Ectodermal cell (in vitro differentiated cells): ENCODE data around the gene PLEKHA7.
"Not testable (repeated sequence)": the region's sequence is repeated elsewhere in the genome, so short reads cannot be mapped to it uniquely, and the experiment has no call there.

Experiments used
- H3K27ac ChIP-seq: 2 replicates; pipeline ENCODE4 v1.7.0; 2013; ENCODE audit warnings: mild to moderate bottlenecking, low read depth, low read length; ENCODE audit not compliant: insufficient read depth, poor library complexity, severe bottlenecking
- H3K27me3 ChIP-seq: 2 replicates; pipeline ENCODE4 v1.7.0; 2013; ENCODE audit warnings: mild to moderate bottlenecking, low read length; ENCODE audit not compliant: insufficient read depth, control insufficient read depth, poor library complexity, severe bottlenecking
- H3K36me3 ChIP-seq: one replicate; pipeline ENCODE4 v1.7.0; 2013; ENCODE audit warnings: low read length; ENCODE audit not compliant: control insufficient read depth, insufficient read depth
- H3K4me1 ChIP-seq: one replicate; pipeline ENCODE4 v1.7.0; 2013; ENCODE audit warnings: low read length; ENCODE audit not compliant: control insufficient read depth, insufficient read depth
- H3K4me3 ChIP-seq: 2 replicates; pipeline ENCODE4 v1.7.0; 2013; ENCODE audit warnings: low read depth, low read length, control low read depth; ENCODE audit not compliant: insufficient read depth
- H3K9me3 ChIP-seq: 2 replicates; pipeline ENCODE4 v1.7.0; 2013; ENCODE audit warnings: mild to moderate bottlenecking, low read length, moderate library complexity; ENCODE audit not compliant: control insufficient read depth
- WGBS, 2 experiments: methylation state at CpG; one replicate each; pipeline ENCODE4 v1.1.7; 2013; ENCODE audit warnings: missing lambda C conversion rate in 2 of 2; 5-methylcytosine and 5-hydroxymethylcytosine counted together

PLEKHA7 gene

DNA sequence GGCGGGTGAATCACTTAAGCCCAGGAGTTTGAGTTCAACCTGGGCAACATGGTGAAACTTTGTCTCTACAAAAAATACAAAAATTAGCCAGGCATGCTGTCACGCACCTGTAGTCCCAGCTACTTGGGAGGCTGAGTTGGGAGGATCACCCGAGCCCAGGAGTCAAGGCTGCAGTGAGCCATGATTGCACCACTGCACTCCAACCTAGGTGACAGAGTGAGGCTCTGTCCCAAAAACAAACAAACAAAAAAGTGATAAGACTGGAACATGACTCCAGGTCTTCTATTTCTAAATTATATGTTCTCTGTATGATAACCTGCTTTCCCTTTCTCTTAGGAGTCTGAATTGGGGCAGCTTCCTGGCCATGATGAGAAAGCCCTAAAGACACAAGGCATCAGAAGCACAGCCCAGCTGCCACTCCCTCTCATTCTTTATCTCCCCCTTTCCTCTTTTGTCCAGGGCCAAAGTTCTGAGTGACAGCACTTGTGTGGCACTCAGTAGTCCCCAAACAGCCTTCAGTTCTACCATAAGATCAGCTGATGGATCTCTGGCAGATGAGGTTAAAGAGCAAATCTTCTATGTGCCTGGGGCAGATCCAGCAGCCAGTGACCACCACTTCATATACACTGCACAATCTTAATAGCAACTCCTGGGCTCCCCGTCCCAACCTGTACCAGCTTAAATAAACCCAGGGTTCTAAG is 139.8 kb downstream of the PLEKHA7 start:
- 91 to 99% methylated on average over 4 of the region's 4 CpGs for WGBS, 2 experiments
- no peak overlapping the region for H3K27ac ChIP-seq
- no peaks in the 10 kb centered on the region for H3K9me3 ChIP-seq
- no peaks in the 10 kb centered on the region for H3K27me3 ChIP-seq
- no peak overlapping the region for H3K4me3 ChIP-seq
- H3K36me3 ChIP-seq = no peaks in the 10 kb centered on the region
- peaks cover 25% of the 10 kb centered on the region for H3K4me1 ChIP-seq

DNA sequence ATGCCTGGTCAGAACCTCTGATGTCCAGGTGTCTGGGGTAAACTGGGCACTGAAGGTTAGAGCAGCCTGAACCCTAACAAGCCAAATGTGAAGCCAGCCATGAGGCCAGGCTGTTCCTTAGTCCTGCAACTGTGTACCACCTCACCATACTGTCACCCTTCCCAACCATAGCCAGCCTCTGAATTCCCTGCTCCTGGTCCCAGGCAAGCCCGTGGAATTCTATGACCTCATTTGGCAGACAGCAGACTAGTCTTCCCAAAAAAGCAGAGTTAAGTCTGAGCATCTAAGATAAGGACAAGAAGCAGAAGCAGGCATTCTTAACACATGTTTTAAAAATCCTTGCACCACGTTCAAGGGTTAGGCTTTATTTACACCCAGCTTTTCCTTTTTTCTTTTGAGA is 140.9 kb downstream of the PLEKHA7 start:
- H3K4me1 ChIP-seq = peaks cover 25% of the 10 kb centered on the region
- 75 to 83% methylated on average over 2 of the region's 2 CpGs for WGBS, 2 experiments
- H3K36me3 ChIP-seq = no peaks in the 10 kb centered on the region
- no peaks in the 10 kb centered on the region for H3K27me3 ChIP-seq
- H3K4me3 ChIP-seq = no peak overlapping the region
- H3K9me3 ChIP-seq = no peaks in the 10 kb centered on the region
- no peak overlapping the region for H3K27ac ChIP-seq

DNA sequence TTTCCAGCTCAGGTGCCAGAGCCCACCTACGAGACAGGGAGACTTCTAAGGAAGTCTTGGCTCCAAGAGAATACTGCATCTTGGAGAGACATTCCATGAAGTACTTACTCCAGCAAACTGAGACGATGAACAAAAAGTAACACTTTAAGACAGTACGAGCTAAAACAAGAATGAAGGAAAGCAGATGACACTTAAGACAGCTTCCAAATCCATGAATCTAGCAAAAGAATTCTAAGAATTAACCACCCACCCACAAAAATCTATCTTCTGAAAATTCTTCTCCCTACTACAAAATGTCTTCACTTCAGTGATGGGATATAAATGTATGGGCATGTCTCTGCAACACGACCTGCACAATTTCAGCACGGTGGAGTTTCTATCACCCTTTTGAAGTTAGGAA is 142.8 kb downstream of the PLEKHA7 start:
- no peaks in the 10 kb centered on the region for H3K36me3 ChIP-seq
- no peaks in the 10 kb centered on the region for H3K9me3 ChIP-seq
- no peaks in the 10 kb centered on the region for H3K27me3 ChIP-seq
- no peak overlapping the region for H3K4me3 ChIP-seq
- WGBS, 2 experiments = 87 to 88% methylated on average over 5 of the region's 5 CpGs
- H3K27ac ChIP-seq = no peak overlapping the region
- H3K4me1 ChIP-seq = peaks cover 15% of the 10 kb centered on the region

DNA sequence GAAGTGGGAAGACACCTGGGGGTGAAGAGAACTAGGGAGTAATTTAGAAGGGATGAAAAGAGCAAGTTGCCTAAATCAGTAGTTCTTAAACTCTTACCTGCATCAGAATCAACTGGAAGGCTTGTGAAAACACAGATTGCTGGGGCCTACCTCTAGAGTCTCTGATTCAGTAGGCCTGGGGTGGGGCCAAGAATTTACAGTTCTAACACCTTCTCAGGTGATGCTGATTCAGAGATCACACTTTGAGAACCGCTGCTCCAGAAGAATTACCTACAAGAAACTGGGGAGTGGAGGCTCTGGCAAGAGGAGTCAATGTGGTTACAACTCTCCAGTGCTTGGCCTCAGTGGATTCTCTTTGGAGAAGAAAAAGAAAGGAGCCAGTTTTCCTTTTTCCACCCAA is 147.1 kb downstream of the PLEKHA7 start:
- 83 to 85% methylated on average over 1 of the region's 1 CpG for WGBS, 2 experiments
- H3K9me3 ChIP-seq = no peaks in the 10 kb centered on the region

DNA sequence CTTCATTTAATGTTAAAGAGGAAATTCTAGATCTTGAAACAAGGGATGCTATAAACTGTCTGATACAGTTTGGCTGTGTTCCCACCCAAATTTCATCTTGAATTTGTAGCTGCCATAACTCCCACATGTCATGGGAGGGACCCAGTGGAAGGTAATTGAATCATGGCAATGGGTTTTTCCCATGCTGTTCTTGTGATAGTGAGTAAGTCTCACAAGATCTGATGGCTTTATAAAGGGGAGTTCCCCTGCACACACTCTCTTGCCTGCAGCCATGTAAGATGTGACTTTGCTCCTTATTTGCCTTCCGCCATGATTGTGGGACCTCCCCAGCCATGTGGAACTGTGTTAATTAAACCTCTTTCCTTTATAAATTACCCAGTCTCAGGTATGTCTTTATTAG is 149.8 kb downstream of the PLEKHA7 start:
- not testable (repeated sequence) for H3K9me3 ChIP-seq, H3K36me3 ChIP-seq, H3K4me3 ChIP-seq, H3K27me3 ChIP-seq, H3K27ac ChIP-seq
- WGBS, 2 experiments = 90 to 94% methylated on average over 1 of the region's 1 CpG
- peaks cover 21% of the 10 kb centered on the region for H3K4me1 ChIP-seq

More for the DNA sequence above, 147.1 kb downstream of the PLEKHA7 start:
- Histone ChIP-seq H3K4me1 (peaks cover 24% of the 10 kb centered on the region), H3K36me3 (no peaks in the 10 kb centered on the region), H3K27ac (no peak overlapping the region), H3K4me3 (no peak overlapping the region), H3K27me3 (no peaks in the 10 kb centered on the region)

DNA sequence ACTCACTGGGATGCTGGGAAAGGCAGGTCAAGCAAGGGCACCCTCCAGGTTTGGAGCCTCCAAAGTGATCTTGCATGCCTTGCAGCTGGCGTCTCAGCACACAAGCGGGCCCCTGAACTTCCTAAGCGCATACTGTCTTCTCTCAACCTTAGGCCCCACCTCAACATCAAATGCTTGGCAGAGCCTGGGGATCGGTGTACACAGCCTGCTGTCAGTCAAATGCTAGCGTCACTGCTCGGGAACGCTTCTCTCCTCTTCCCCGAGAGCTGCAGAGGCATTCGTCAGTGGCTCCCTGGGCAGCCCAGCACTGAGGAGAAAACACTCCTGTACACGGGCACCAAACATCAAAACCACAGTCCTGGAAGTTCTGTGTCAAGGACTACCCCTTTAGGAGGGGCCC is 150.8 kb downstream of the PLEKHA7 start:
- no peak overlapping the region for H3K27ac ChIP-seq
- peaks cover 21% of the 10 kb centered on the region for H3K4me1 ChIP-seq
- no peaks in the 10 kb centered on the region for H3K9me3 ChIP-seq
- no peaks in the 10 kb centered on the region for H3K27me3 ChIP-seq
- H3K36me3 ChIP-seq = no peaks in the 10 kb centered on the region
- no peak overlapping the region for H3K4me3 ChIP-seq
- WGBS, 2 experiments = 67 to 72% methylated on average over 10 of the region's 10 CpGs

DNA sequence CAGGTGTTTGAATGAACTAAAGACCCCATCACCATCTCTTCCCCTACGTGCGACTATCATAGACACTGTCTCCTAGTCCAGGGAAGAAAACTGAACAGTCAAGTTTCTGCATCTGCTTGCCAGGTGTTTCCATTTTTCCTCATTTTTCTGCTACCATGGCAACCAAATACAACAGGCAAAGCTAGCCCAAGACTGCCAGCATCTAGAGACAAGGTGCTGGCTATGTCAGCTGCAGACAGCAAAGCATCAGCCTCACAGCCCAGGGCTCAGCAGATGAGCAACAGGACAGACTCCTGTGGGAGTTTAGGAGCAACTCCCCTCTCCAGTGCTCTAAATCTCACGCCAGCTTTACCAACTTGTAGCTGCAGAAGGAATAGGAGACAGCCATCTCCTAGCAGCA is 151.5 kb downstream of the PLEKHA7 start:
- Histone ChIP-seq H3K4me3 (no peak overlapping the region), H3K27ac (no peak overlapping the region), H3K36me3 (no peaks in the 10 kb centered on the region), H3K9me3 (no peaks in the 10 kb centered on the region), H3K4me1 (peaks cover 21% of the 10 kb centered on the region), H3K27me3 (no peaks in the 10 kb centered on the region)
- 92 to 95% methylated on average over 3 of the region's 3 CpGs for WGBS, 2 experiments

DNA sequence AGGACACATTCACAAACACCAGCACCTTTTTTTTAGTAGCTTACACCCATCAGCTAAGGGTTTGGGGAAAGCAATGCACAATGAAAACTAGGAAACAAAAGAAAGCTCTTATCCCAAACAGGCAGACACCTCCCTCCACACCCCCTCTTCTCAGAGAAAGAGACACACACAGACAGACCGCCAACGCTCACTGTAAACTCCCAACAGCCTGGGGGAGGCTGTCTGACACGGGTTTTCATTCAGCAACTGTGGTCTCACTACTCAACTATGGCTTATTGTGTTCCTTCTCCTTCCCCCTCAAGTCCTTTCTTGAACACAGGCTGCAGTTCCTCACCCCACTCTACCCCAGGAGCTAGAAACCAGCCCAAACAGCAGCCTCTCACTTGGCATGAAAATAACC is 152.4 kb downstream of the PLEKHA7 start:
- H3K27me3 ChIP-seq = no peaks in the 10 kb centered on the region
- H3K4me1 ChIP-seq = peaks cover 25% of the 10 kb centered on the region
- H3K4me3 ChIP-seq = no peak overlapping the region
- H3K36me3 ChIP-seq = no peaks in the 10 kb centered on the region
- 56 to 65% methylated on average over 3 of the region's 3 CpGs for WGBS, 2 experiments
- no peaks in the 10 kb centered on the region for H3K9me3 ChIP-seq
- no peak overlapping the region for H3K27ac ChIP-seq

DNA sequence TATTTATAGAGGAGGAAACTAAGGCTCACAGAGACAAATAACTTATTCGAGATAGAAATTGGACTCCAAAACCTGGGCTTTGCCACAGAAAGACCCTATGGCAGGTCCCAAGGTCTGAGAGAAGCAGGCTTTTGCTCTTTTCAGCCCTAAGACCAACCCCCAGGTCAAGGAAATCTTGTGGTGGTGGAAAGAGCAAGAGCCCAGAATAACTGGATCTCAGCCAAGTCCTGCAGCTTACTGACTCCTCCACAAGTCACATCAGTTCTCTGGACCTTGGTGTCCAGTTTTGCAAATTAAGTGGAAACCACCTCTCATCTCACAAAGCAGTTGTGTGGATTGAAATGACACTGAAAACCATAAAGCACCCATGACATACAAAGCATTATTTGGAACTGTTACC is 153.6 kb downstream of the PLEKHA7 start:
- Histone ChIP-seq H3K4me3 (no peak overlapping the region), H3K27ac (no peak overlapping the region), H3K27me3 (no peaks in the 10 kb centered on the region), H3K9me3 (no peaks in the 10 kb centered on the region), H3K4me1 (peaks cover 25% of the 10 kb centered on the region), H3K36me3 (no peaks in the 10 kb centered on the region)
- WGBS, 2 experiments = 93 to 98% methylated on average over 1 of the region's 1 CpG

DNA sequence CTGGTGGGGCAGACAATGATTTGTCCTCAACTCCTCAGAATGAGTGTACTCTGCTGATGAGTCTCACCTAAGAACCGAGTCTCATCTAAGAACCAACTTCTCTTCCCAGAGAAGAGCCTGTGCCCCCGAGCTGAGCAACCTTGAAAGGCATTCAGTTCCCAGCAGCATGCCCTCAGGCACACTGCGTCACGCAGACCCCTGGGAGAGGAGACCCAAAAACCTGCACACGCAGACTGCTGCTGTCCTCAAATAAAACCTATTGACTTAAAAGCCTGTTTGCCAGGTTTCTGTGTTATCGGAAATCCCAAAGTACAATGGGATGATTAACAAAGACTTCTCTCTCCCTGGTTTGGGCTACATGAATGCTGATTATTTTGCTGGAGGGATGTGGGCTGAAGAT is 154.6 kb downstream of the PLEKHA7 start:
- no peaks in the 10 kb centered on the region for H3K27me3 ChIP-seq
- 86 to 87% methylated on average over 6 of the region's 6 CpGs for WGBS, 2 experiments
- H3K36me3 ChIP-seq = no peaks in the 10 kb centered on the region
- no peak overlapping the region for H3K4me3 ChIP-seq
- H3K4me1 ChIP-seq = peaks cover 25% of the 10 kb centered on the region
- no peaks in the 10 kb centered on the region for H3K9me3 ChIP-seq
- no peak overlapping the region for H3K27ac ChIP-seq

DNA sequence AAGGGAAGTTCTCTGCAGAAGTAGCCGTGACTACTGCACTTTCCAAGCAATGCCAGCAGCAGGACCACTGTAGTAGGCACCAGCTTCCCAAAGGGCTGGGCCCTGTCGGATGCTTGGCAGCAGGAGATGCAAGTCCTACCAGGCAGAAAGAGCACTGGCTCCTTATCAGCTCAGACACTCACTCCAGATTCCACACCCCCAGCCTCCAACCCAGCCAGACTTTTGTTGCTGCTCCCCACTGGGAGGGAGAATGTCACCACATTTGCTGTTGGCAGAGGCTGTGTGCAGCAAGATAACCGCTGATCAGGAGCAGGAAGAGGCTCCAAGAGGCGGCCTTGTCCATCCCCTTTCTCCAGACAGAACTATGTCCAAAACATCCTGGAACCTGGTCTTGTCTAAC is 157.0 kb downstream of the PLEKHA7 start:
- Histone ChIP-seq H3K27ac (no peak overlapping the region), H3K4me3 (no peak overlapping the region), H3K27me3 (no peaks in the 10 kb centered on the region), H3K4me1 (peaks cover 10% of the 10 kb centered on the region), H3K9me3 (no peaks in the 10 kb centered on the region), H3K36me3 (no peaks in the 10 kb centered on the region)
- 82 to 90% methylated on average over 4 of the region's 4 CpGs for WGBS, 2 experiments
